WTC11 (cell line): Measurements from ENCODE around the gene MRPL51. TPM values are rescaled to one million over a fixed set of nuclear protein-coding genes. Genes with fewer than 3 reads are reported as not detected.

Experiments
- ATAC-seq: fragments of 200-7000 bp; cut with Tn5 transposase; 2 replicates; pipeline ENCODE4 v1.10.0; 2021; ENCODE audit warnings: mild to moderate bottlenecking, moderate library complexity
- CTCF ChIA-PET: fragments of 300-600 bp; sonication (Branson Sonifier 250); formaldehyde crosslinking; loops from one replicate; lab custom pipeline; 2021; ENCODE audit warnings: antibody characterized with exemption; lab: Charles Lee
- POLR2A ChIA-PET: fragments of 350-600 bp; sonication (Branson Sonifier 250); formaldehyde crosslinking; loops from one replicate; lab custom pipeline; 2021; ENCODE audit warnings: antibody characterized with exemption; lab: Charles Lee
- DNase-seq: peaks from one replicate; pipeline ENCODE4 v3.0.0; 2021; ENCODE audit warnings: low spot score
- H3K27ac Mint-ChIP-seq: 2 replicates; pipeline ENCODE4 v1.8.0; 2021; ENCODE audit warnings: mixed read lengths
- H3K27me3 Mint-ChIP-seq: 2 replicates; pipeline ENCODE4 v1.8.0; 2021; ENCODE audit warnings: low read depth, mild to moderate bottlenecking, moderate library complexity, mixed read lengths
- H3K36me3 Mint-ChIP-seq: 2 replicates; pipeline ENCODE4 v1.8.0; 2021; ENCODE audit warnings: mixed read lengths
- H3K4me1 Mint-ChIP-seq: 2 replicates; pipeline ENCODE4 v1.8.0; 2022; ENCODE audit warnings: mixed read lengths
- H3K4me3 Mint-ChIP-seq: 2 replicates; pipeline ENCODE4 v1.8.0; 2021; ENCODE audit warnings: mild to moderate bottlenecking, moderate library complexity, mixed read lengths
- H3K9me3 Mint-ChIP-seq: 2 replicates; pipeline ENCODE4 v1.8.0; 2021; ENCODE audit warnings: mixed read lengths
- CREB1 ChIP-seq: sonication (generic); formaldehyde crosslinking; IDR thresholded peaks from 2 replicates; pipeline ENCODE4 v1.8.0; 2023; ENCODE audit warnings: mild to moderate bottlenecking, missing genetic modification reagents
- GTF2I ChIP-seq: fragments of 250-450 bp; sonication (Bioruptor Pico); conservative IDR thresholded peaks from 2 replicates; pipeline ENCODE4 v1.4.0; 2021; ENCODE audit warnings: mild to moderate bottlenecking
- HMGA2 ChIP-seq: fragments of 250-450 bp; sonication (Bioruptor Pico); IDR thresholded peaks from 2 replicates; pipeline ENCODE4 v1.4.0; 2021; ENCODE audit warnings: mild to moderate bottlenecking, moderate library complexity
- JAZF1 ChIP-seq: fragments of 250-450 bp; sonication (Bioruptor Pico); IDR thresholded peaks from 2 replicates; pipeline ENCODE4 v1.9.0; 2021; ENCODE audit warnings: moderate library complexity, mild to moderate bottlenecking, inconsistent platforms
- NFATC4 ChIP-seq: fragments of 250-450 bp; sonication (Bioruptor Pico); IDR thresholded peaks from 2 replicates; pipeline ENCODE4 v1.9.0; 2021; ENCODE audit warnings: mild to moderate bottlenecking
- NFYB ChIP-seq: sonication (generic); formaldehyde crosslinking; conservative IDR thresholded peaks from 2 replicates; pipeline ENCODE4 v1.8.0; 2022; ENCODE audit warnings: low read depth, missing genetic modification reagents
- NR2C2 ChIP-seq: sonication (generic); formaldehyde crosslinking; IDR thresholded peaks from 2 replicates; pipeline ENCODE4 v1.8.0; 2022; ENCODE audit warnings: mild to moderate bottlenecking, missing genetic modification reagents
- RELA ChIP-seq: sonication (generic); formaldehyde crosslinking; IDR thresholded peaks from 2 replicates; pipeline ENCODE4 v1.8.1; 2022; ENCODE audit warnings: missing genetic modification reagents, mild to moderate bottlenecking, borderline replicate concordance
- SMAD4 ChIP-seq: sonication (generic); formaldehyde crosslinking; IDR thresholded peaks from 2 replicates; pipeline ENCODE4 v1.8.0; 2022; ENCODE audit warnings: mild to moderate bottlenecking, missing genetic modification reagents
- TEAD1 ChIP-seq: sonication (generic); formaldehyde crosslinking; IDR thresholded peaks from 2 replicates; pipeline ENCODE4 v1.8.0; 2022; ENCODE audit warnings: mild to moderate bottlenecking, missing genetic modification reagents
- ZBTB21 ChIP-seq: sonication (generic); formaldehyde crosslinking; IDR thresholded peaks from 2 replicates; pipeline ENCODE4 v1.8.1; 2023; ENCODE audit warnings: mild to moderate bottlenecking, missing genetic modification reagents, borderline replicate concordance
- ZNF121 ChIP-seq: sonication (generic); formaldehyde crosslinking; IDR thresholded peaks from 2 replicates; pipeline ENCODE4 v1.8.0; 2023; ENCODE audit warnings: missing genetic modification reagents
- total RNA-seq: library from RNA; stranded (reverse); gene quantifications from 3 replicates; pipeline ENCODE4 v1.2.3, GENCODE V29; 2021
- TF ChIP-seq, protein P1 (sequence below): sonication (generic); formaldehyde crosslinking; IDR thresholded peaks from 2 replicates; pipeline ENCODE4 v1.8.1; 2023; ENCODE audit warnings: mild to moderate bottlenecking, missing genetic modification reagents
- TF ChIP-seq, protein P2 (sequence below): fragments of 250-450 bp; sonication (Bioruptor Pico); IDR thresholded peaks from 2 replicates; pipeline ENCODE4 v2.1.2; 2022; ENCODE audit warnings: mild to moderate bottlenecking, moderate library complexity
- TF ChIP-seq, protein P3 (sequence below): fragments of 250-450 bp; sonication (Bioruptor Pico); conservative IDR thresholded peaks from 2 replicates; pipeline ENCODE4 v1.9.0; 2021; ENCODE audit warnings: mild to moderate bottlenecking
- TF ChIP-seq, protein P4 (sequence below): sonication (generic); formaldehyde crosslinking; IDR thresholded peaks from 2 replicates; pipeline ENCODE4 v1.8.1; 2023; ENCODE audit warnings: mild to moderate bottlenecking, missing genetic modification reagents
- TF ChIP-seq, protein P5 (sequence below): sonication (generic); formaldehyde crosslinking; IDR thresholded peaks from 2 replicates; pipeline ENCODE4 v1.8.0; 2023; ENCODE audit warnings: mild to moderate bottlenecking, missing genetic modification reagents
- TF ChIP-seq, protein P6 (sequence below): sonication (generic); formaldehyde crosslinking; conservative IDR thresholded peaks from 2 replicates; pipeline ENCODE4 v1.8.1; 2022; ENCODE audit warnings: mild to moderate bottlenecking, missing genetic modification reagents
- TF ChIP-seq, protein P7 (sequence below): sonication (generic); formaldehyde crosslinking; IDR thresholded peaks from 2 replicates; pipeline ENCODE4 v1.8.1; 2022; ENCODE audit warnings: missing genetic modification reagents, borderline replicate concordance

The MRPL51 gene
- total RNA-seq, 1 experiment from 2014 or later = 290 TPM

DNA sequence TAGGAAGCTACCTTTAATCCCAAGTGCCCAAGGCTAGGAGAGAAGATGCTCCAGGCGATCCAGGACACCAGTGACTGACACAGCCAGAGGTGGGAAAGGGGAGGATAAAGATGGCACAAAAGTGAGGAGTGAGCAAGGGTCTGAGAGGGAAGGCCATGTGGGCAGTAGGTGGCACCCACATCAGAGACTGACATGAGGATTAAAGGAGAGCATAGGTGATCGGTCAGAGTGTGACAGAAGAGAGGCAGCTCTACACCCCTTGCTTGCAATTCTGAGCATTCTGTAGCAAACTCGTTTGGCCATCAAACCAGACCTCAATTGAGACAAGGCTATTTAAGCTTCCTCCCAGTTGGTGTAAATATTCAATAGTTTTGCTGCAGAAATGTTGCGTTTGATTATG, 49.0 kb downstream of the MRPL51 start:
- CTCF ChIA-PET = interaction anchor here (1.3 to 5.5 kb wide), 4 partner anchors 10 to 94 kb away, joined by 3 to 25 read pairs (median 8); no protein-coding TSS in a partner anchor
- peaks cover 8% of the 10 kb centered on the region for H3K4me1 Mint-ChIP-seq
- H3K27me3 Mint-ChIP-seq = no peaks in the 10 kb centered on the region
- no peak overlapping the region for H3K4me3 Mint-ChIP-seq
- ATAC-seq = no peak
- H3K27ac Mint-ChIP-seq = no peak overlapping the region; the same call in 1 of the 2 replicates
- no peaks in the 10 kb centered on the region for H3K36me3 Mint-ChIP-seq
- POLR2A ChIA-PET = no interaction called here
- TF ChIP-seq NFYB (CRISPR knock-in tag) (no peak), SMAD4 (CRISPR knock-in tag) (no peak), RELA (CRISPR knock-in tag) (no peak), NFATC4 (CRISPR knock-in tag) (no peak), GTF2I (CRISPR knock-in tag) (no peak)
- TF ChIP-seq, protein P1, sequence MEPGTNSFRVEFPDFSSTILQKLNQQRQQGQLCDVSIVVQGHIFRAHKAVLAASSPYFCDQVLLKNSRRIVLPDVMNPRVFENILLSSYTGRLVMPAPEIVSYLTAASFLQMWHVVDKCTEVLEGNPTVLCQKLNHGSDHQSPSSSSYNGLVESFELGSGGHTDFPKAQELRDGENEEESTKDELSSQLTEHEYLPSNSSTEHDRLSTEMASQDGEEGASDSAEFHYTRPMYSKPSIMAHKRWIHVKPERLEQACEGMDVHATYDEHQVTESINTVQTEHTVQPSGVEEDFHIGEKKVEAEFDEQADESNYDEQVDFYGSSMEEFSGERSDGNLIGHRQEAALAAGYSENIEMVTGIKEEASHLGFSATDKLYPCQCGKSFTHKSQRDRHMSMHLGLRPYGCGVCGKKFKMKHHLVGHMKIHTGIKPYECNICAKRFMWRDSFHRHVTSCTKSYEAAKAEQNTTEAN = no peak
- TF ChIP-seq, protein P2, sequence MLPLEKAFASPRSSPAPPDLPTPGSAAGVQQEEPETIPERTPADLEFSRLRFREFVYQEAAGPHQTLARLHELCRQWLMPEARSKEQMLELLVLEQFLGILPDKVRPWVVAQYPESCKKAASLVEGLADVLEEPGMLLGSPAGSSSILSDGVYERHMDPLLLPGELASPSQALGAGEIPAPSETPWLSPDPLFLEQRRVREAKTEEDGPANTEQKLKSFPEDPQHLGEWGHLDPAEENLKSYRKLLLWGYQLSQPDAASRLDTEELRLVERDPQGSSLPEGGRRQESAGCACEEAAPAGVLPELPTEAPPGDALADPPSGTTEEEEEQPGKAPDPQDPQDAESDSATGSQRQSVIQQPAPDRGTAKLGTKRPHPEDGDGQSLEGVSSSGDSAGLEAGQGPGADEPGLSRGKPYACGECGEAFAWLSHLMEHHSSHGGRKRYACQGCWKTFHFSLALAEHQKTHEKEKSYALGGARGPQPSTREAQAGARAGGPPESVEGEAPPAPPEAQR = no peak
- TF ChIP-seq, protein P3, sequence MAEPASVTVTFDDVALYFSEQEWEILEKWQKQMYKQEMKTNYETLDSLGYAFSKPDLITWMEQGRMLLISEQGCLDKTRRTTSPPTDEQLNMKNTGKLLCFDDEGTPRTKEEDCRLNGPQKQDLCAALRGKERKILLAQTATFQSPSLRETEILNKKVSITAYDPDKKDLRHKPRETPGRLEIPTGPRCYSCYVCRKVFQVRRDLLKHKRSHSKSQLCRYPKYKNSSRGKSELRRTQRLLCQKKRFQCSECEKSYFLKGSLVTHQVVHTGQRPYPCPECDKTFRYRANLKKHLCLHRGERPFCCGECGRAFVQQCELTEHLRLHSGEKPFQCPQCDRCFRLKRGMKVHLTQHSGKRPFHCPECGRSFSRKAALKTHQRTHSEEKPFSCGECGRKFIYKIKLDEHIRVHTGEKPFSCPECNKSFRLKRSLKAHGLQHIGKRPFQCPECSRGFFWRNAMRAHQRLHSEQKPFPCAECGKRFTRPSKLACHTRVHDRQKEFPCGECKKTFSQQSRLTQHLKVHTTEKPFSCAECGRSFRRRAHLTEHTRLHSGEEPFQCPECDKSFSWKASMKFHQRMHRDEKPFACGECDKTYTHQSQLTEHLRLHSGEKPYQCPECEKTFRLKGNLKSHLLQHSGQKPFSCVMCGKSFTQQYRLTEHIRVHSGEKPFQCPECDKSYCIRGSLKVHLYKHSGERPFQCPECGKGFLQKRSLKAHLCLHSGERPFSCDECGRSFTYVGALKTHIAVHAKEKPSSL = no peak
- TF ChIP-seq, protein P4, sequence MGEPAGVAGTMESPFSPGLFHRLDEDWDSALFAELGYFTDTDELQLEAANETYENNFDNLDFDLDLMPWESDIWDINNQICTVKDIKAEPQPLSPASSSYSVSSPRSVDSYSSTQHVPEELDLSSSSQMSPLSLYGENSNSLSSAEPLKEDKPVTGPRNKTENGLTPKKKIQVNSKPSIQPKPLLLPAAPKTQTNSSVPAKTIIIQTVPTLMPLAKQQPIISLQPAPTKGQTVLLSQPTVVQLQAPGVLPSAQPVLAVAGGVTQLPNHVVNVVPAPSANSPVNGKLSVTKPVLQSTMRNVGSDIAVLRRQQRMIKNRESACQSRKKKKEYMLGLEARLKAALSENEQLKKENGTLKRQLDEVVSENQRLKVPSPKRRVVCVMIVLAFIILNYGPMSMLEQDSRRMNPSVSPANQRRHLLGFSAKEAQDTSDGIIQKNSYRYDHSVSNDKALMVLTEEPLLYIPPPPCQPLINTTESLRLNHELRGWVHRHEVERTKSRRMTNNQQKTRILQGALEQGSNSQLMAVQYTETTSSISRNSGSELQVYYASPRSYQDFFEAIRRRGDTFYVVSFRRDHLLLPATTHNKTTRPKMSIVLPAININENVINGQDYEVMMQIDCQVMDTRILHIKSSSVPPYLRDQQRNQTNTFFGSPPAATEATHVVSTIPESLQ = no peak
- TF ChIP-seq, protein P5, sequence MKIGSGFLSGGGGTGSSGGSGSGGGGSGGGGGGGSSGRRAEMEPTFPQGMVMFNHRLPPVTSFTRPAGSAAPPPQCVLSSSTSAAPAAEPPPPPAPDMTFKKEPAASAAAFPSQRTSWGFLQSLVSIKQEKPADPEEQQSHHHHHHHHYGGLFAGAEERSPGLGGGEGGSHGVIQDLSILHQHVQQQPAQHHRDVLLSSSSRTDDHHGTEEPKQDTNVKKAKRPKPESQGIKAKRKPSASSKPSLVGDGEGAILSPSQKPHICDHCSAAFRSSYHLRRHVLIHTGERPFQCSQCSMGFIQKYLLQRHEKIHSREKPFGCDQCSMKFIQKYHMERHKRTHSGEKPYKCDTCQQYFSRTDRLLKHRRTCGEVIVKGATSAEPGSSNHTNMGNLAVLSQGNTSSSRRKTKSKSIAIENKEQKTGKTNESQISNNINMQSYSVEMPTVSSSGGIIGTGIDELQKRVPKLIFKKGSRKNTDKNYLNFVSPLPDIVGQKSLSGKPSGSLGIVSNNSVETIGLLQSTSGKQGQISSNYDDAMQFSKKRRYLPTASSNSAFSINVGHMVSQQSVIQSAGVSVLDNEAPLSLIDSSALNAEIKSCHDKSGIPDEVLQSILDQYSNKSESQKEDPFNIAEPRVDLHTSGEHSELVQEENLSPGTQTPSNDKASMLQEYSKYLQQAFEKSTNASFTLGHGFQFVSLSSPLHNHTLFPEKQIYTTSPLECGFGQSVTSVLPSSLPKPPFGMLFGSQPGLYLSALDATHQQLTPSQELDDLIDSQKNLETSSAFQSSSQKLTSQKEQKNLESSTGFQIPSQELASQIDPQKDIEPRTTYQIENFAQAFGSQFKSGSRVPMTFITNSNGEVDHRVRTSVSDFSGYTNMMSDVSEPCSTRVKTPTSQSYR = no peak
- no peaks in the 10 kb centered on the region for H3K9me3 Mint-ChIP-seq
- peak; percentile 2 for DNase-seq

DNA sequence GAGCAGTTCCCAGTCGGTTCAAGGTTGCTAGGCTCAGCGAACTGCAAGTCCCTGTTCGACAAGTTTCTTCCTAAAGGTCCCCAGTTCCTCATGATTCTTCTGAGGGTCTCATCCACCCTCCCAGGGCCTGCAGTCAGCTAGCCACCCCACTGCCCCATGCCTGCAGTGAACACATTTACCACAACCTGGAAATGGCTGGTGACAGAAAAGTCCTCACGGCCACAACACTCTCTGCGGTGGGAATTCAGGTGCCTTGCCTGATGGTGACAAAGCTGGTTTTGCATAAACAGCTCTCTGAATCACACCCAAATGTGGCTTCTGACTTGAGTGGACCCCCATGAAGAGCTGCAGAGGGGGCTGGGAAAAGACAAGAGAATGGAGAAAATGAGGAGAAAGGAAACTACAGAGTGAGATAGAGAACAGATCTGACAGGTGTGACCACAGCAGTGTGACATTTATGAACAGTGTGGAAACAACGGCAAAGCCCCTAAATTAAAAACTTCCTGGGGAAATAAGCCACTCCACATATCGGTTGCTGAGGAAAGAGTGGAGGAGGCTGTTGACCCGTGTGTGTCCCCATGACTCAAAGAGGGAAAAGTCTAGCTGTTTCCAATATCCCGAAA, 49.6 kb downstream of the MRPL51 start:
- Mint-ChIP-seq H3K9me3 (no peaks in the 10 kb centered on the region), H3K36me3 (no peaks in the 10 kb centered on the region), H3K4me3 (no peak overlapping the region), H3K27ac (no peak overlapping the region; the same call in 1 of the 2 replicates), H3K4me1 (peaks cover 8% of the 10 kb centered on the region), H3K27me3 (no peaks in the 10 kb centered on the region)
- ChIA-PET POLR2A (no interaction called here), CTCF (interaction anchor here (0.7 to 5.5 kb wide), 7 partner anchors 9 to 117 kb away, joined by 3 to 25 read pairs (median 4); partner anchors contain the start of gene MRPL51)
- DNase-seq = no peak
- no peak for ATAC-seq
- TF ChIP-seq NR2C2 = no peak
- TF ChIP-seq RELA (CRISPR knock-in tag) = no peak
- no peak for TF ChIP-seq JAZF1
- TF ChIP-seq, protein P6, sequence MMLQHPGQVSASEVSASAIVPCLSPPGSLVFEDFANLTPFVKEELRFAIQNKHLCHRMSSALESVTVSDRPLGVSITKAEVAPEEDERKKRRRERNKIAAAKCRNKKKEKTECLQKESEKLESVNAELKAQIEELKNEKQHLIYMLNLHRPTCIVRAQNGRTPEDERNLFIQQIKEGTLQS (CRISPR knock-in tag) = no peak
- TF ChIP-seq, protein P7, sequence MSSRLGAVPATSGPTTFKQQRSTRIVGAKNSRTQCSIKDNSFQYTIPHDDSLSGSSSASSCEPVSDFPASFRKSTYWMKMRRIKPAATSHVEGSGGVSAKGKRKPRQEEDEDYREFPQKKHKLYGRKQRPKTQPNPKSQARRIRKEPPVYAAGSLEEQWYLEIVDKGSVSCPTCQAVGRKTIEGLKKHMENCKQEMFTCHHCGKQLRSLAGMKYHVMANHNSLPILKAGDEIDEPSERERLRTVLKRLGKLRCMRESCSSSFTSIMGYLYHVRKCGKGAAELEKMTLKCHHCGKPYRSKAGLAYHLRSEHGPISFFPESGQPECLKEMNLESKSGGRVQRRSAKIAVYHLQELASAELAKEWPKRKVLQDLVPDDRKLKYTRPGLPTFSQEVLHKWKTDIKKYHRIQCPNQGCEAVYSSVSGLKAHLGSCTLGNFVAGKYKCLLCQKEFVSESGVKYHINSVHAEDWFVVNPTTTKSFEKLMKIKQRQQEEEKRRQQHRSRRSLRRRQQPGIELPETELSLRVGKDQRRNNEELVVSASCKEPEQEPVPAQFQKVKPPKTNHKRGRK (CRISPR knock-in tag) = no peak
- no peak for TF ChIP-seq ZBTB21
- no peak for TF ChIP-seq HMGA2 (CRISPR knock-in tag)
- no peak for TF ChIP-seq NFATC4 (CRISPR knock-in tag)
- no peak for TF ChIP-seq ZNF121 (CRISPR knock-in tag)
- TF ChIP-seq CREB1 = no peak
- TF ChIP-seq TEAD1 (CRISPR knock-in tag) = no peak
- TF ChIP-seq, protein P3 = no peak
